NCI-H748 (cell line): ENCODE results near the gene NUP54.

ENCODE experiments used
- DNase-seq: peaks from one replicate; lab custom pipeline; 2025; ENCODE audit not compliant: unreplicated experiment; lab: John Stamatoyannopoulos, UW

The NUP54 gene

GRCh38 chr4:76147454-76148141, 599 bp downstream of the NUP54 start:
- peak; percentile 88 for DNase-seq

GRCh38 chr4:76144546-76144945, 3.7 kb downstream of the NUP54 start:
- DNase-seq = no peak

- DNase-seq = no peak
Observed at GRCh38 chr4:76141241-76141640, 7.0 kb downstream of the NUP54 start.

GRCh38 chr4:76127754-76128153, 20.4 kb downstream of the NUP54 start:
- no peak for DNase-seq

- no peak for DNase-seq
Observed at GRCh38 chr4:76125816-76126215, 22.4 kb downstream of the NUP54 start.

GRCh38 chr4:76120199-76120598, 28.0 kb downstream of the NUP54 start:
- DNase-seq = no peak

- DNase-seq = no peak
Observed at GRCh38 chr4:76117536-76117935, 30.7 kb downstream of the NUP54 start.

- no peak for DNase-seq
Observed at GRCh38 chr4:76116821-76117220, 31.4 kb downstream of the NUP54 start.

GRCh38 chr4:76108467-76109181, 39.6 kb downstream of the NUP54 start:
- peak; percentile 35 for DNase-seq

- no peak for DNase-seq
Observed at GRCh38 chr4:76106442-76106841, 41.8 kb downstream of the NUP54 start.

GRCh38 chr4:76105652-76106051, 42.5 kb downstream of the NUP54 start:
- no peak for DNase-seq

- no peak for DNase-seq
Observed at GRCh38 chr4:76096076-76096475, 52.1 kb downstream of the NUP54 start.

GRCh38 chr4:76095568-76095967, 52.6 kb downstream of the NUP54 start:
- no peak for DNase-seq

GRCh38 chr4:76091052-76091451, 57.1 kb downstream of the NUP54 start:
- DNase-seq = no peak

- no peak for DNase-seq
Observed at GRCh38 chr4:76090241-76090691, 57.9 kb downstream of the NUP54 start.

GRCh38 chr4:76088719-76089118, 59.5 kb downstream of the NUP54 start:
- no peak for DNase-seq

GRCh38 chr4:76087007-76087769, 61.0 kb downstream of the NUP54 start:
- peak; percentile 65 for DNase-seq

GRCh38 chr4:76084542-76084941, 63.7 kb downstream of the NUP54 start:
- DNase-seq = no peak

GRCh38 chr4:76083386-76083988, 64.7 kb downstream of the NUP54 start:
- DNase-seq = no peak

- DNase-seq = no peak
Observed at GRCh38 chr4:76078033-76078613, 70.1 kb downstream of the NUP54 start.

GRCh38 chr4:76074993-76075600, 73.1 kb downstream of the NUP54 start:
- DNase-seq = no peak
